Fibroblast of the aortic adventitia (primary cell): ENCODE results near the gene ABHD14A. TPM values are rescaled to one million over a fixed set of nuclear protein-coding genes. Genes with fewer than 3 reads are reported as not detected.

Experiments
- DNase-seq: peaks from one replicate; pipeline ENCODE4 v3.0.0-alpha.2; 2010; ENCODE audit warnings: low read depth
- H3K4me3 ChIP-seq: 2 replicates; pipeline ENCODE4 v1.5.1; 2011; ENCODE audit warnings: low read depth, mild to moderate bottlenecking, control low read depth, low read length, moderate library complexity
- total RNA-seq: library from RNA; depleted of rRNA; stranded (reverse); fragments of >200 nt; gene quantifications from 2 replicates; pipeline ENCODE4 v1.2.3, GENCODE V29; 2012; ENCODE audit warnings: low replicate concordance
- TF ChIP-seq, protein P1 (sequence below): IDR thresholded peaks from 2 replicates; pipeline ENCODE4 v1.5.1; 2011; ENCODE audit warnings: mild to moderate bottlenecking, low read length, control low read depth, inconsistent platforms; ENCODE audit not compliant: insufficient read depth

ABHD14A gene
- total RNA-seq, 1 donor = 13.8 TPM

DNA sequence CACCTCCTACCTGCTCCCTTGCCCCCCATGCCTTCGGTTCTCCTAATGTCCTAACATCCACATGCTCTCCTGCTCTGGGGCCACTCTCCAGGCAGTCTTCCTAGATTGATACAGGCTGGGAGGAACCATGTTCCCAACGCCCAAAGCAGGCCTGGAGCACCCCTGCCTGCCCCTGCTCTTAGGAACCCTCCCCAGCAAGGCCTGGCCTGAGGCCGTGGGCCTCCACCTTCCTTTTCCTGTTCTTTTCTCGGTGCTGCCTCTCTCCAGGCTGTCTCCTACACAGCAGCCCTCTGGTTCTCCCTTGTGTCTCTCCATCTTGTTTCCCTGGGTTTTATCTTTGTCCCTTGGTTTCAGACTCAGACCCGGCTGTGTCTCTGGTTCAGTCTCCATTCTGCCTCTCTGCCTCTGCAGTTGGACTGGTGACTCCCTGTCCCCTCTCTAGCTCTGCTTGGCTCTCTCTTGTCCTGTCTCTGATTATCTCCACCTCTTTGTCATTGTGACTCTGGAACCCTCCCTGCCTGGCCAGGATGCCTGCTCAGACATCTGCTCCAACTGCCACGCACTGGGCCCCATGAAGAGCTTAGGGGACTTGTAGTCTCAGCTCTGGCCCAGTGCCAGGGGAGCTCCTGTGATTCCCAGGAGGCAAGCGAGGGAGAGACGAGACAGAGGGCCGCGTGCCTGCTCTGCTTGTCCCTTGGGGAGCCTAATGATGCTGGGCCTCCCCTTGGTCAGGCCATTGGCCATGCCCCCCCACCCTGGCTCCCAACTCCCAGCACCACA lies 46.8 kb downstream of the ABHD14A start:
- H3K4me3 ChIP-seq = no peak overlapping the region
- DNase-seq = no peak

DNA sequence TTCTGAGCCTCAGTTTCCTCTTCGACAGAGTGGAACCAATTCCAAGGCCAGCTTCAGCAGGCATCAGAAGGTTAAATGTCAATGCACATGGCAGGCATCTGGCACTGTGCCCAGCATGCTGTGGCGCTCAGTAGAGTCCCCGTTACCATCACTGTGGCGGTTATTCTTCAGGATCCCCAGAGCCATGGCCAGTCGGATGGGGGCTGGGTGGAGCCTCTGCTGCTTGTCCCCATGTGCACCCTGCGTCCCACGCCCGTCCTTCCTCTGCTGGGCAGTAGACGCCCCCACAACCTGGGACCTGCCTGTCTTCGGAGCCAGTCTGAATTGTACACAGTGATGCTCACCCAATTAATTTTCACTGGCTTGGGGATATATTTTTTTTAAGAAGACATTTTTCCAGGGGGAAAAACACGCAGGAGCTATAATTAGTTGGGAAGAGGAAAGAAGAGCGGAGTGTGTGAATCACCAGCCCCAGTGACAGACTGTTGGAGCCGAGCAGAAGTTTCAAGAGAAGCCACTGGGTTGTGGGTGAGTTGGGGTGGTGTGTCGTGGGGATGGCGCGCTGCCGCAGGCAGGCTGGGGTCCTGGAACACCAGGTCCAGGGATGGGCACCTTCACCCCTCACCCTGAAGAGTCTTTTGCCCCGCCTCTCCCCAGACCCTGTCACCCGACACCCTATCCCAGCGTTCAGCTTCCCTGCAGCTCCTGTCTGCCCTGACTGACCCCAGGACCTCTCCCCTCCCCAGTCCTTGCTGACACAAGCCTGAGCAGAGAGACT lies 47.6 kb downstream of the ABHD14A start:
- no peak overlapping the region for H3K4me3 ChIP-seq
- TF ChIP-seq, protein P1, sequence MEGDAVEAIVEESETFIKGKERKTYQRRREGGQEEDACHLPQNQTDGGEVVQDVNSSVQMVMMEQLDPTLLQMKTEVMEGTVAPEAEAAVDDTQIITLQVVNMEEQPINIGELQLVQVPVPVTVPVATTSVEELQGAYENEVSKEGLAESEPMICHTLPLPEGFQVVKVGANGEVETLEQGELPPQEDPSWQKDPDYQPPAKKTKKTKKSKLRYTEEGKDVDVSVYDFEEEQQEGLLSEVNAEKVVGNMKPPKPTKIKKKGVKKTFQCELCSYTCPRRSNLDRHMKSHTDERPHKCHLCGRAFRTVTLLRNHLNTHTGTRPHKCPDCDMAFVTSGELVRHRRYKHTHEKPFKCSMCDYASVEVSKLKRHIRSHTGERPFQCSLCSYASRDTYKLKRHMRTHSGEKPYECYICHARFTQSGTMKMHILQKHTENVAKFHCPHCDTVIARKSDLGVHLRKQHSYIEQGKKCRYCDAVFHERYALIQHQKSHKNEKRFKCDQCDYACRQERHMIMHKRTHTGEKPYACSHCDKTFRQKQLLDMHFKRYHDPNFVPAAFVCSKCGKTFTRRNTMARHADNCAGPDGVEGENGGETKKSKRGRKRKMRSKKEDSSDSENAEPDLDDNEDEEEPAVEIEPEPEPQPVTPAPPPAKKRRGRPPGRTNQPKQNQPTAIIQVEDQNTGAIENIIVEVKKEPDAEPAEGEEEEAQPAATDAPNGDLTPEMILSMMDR = no peak
- no peak for DNase-seq

More for the DNA sequence above, 46.8 kb downstream of the ABHD14A start:
- TF ChIP-seq, protein P1 = no peak

DNA sequence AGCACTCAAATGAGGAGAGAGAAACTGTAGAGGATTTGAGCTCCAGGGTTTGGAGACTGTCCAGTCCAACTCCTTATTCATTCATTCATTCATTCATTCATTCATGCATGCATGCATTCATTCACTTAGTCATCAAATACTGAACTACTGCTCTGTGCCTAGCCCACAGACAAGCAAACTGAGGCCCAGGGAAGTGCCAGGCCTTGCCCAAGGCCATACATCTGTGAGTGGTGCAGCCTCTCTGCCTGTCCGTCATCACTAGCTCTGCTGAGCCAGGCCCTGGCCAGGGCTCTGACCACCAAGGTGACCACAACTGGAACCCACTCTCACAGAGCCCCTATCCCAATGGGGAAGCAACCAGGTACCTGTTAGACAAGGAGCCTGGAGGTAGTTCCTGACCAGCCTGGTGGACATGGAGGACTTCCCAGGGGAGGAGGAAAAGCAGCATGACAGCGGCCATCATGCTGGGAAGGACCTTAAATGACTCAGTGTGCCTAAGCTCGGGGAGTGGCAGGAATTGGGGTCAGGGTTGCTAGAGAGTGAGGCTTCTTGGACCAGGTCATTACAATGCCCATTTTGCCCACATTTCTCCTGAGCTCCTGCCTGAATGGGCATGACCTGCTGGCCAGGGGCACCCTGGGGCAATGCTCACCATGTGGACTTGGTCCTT lies 48.4 kb downstream of the ABHD14A start:
- no peak for DNase-seq
- no peak overlapping the region for H3K4me3 ChIP-seq
- TF ChIP-seq, protein P1 = no peak

DNA sequence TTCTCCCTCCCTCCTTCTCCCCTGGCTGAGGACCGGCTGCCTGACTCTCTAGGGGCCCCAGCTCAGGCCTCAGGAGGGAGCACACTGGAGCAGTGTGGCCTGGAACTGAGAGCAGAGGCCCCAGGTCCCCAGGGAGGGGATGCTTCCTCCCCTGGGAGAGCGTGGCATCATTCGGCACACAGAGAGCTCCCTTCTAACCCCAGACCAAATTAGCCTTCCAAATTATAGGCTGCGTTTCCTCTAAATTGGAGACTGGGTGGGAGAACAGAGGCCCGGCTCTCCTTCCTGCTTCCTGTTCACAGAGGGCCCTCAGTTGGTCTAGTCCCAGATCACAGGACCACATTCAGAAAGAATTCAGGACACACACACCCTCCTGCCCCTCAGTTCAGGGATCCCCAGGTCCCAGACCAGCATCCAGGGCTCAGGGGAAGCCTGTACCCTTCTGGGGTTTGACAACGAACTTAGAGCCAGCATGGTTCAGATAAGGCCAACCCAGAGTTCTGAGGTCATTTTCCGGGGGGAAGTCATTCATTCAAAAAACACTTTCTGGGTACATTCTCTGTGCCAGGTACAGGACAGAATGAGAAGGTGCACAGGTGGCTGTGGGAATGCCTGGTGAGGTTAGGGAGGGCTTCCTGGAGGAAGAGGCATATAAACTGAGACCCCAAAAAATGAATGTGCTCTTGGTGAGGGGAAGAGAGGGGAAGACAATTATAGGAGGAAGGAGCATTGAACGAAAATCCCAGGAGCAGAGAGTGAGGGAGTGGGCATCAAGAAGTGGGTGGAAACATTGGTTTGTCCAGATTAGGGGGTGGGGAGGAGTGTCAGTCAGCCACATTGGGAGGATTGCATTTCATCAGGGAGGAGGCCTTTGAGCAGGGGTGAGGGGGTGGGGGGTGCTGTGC lies 49.2 kb downstream of the ABHD14A start:
- TF ChIP-seq, protein P1 = no peak
- no peak for DNase-seq
- no peak overlapping the region for H3K4me3 ChIP-seq

DNA sequence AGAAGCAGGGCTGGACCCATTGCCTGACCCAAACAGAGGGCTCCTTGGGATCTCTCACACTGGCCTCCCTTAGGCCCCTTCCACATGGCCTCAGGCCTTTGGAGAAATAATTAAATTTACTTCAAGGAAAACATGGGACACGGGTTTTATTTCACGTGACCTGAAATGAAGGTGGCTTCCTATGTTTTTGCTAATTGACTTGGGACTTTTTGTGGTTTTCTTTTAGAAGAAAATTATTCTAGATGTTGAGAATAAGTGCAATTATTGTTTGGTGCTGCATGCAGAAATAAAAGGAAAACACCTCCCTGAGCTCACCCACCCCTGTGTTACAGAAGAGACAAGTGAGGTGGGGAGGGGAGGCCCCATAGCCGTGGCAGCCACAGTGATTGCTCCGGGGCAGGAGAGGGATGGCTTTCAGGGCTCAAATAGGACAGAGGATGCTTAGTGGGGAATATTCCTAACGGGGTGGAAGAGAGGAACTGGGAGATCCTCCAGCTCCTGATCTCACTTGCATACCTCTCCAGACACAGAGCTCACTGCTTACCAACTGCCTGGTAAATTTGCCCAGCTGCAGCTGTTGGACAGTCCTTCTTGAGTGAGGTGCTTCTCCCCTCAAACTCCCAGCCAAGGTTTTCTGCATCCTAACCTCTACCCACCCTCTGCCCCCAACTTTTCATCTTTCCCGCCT lies 50.0 kb downstream of the ABHD14A start:
- H3K4me3 ChIP-seq = no peak overlapping the region
- no peak for DNase-seq
- TF ChIP-seq, protein P1 = no peak
